ENCODE data around the gene HSPA1B.
"Not testable (repeated sequence)": the region's sequence is repeated elsewhere in the genome, so short reads cannot be mapped to it uniquely, and the experiment has no call there.

HSPA1B gene

DNA sequence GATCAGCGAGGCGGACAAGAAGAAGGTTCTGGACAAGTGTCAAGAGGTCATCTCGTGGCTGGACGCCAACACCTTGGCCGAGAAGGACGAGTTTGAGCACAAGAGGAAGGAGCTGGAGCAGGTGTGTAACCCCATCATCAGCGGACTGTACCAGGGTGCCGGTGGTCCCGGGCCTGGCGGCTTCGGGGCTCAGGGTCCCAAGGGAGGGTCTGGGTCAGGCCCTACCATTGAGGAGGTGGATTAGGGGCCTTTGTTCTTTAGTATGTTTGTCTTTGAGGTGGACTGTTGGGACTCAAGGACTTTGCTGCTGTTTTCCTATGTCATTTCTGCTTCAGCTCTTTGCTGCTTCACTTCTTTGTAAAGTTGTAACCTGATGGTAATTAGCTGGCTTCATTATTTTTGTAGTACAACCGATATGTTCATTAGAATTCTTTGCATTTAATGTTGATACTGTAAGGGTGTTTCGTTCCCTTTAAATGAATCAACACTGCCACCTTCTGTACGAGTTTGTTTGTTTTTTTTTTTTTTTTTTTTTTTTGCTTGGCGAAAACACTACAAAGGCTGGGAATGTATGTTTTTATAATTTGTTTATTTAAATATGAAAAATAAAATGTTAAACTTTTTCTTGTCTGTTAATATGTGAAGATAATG is 2.2 kb downstream of the HSPA1B start:
- peak; percentile 30 for DNase-seq (ENCODE audit: low read depth)

GRCh38 chr6:31830886-31831335 is 3.4 kb downstream of the HSPA1B start:
- DNase-seq (ENCODE audit: low read depth) = no peak

DNA sequence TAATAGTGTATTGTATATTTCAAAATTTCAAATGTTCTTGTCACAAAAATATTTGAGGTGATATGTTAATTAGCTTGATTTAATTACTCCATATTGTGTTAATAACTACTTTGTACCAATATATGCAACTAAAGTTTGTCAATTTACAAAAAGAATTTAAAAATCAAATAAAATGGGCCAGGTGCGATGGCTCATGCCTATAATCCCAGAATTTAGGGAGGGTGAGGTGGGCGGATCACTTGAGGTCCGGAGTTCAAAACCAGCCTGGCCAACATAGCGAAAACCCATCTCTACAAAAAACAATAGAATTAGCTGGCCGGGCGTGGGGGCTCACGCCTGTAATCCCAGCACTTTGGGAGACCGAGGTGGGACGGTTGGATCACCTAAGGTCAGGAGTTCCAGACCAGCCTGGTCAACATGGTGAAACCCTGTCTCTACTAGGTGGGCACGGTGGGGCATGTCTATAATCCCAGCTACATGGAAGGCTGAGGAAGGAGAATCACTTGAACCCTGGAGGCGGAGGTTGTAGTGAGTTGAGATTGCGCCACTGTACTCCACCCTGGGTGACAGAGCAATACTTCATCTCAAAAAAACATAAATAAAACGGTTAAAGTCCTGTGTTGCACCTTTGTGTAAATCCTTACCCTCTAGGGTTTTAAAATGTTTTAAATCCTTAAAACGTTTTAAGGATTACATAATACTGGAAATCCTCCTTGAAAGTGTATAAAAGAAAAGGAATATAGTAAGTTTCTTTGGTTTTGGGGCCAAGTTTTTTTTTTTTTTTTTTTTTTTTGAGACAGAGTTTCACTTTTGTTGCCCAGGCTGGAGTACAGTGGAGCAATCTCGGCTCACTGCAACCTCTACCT is 4.0 kb downstream of the HSPA1B start:
- DNase-seq (ENCODE audit: low read depth) = no peak

- DNase-seq (ENCODE audit: low read depth) = peak; percentile 71
These were observed 7.1 kb downstream of the HSPA1B start for GRCh38 chr6:31834367-31835250.

- no peak for DNase-seq (ENCODE audit: low read depth)
These were observed 8.5 kb downstream of the HSPA1B start for GRCh38 chr6:31836047-31836473.

- peak; percentile 30 for DNase-seq (ENCODE audit: low read depth)
These were observed 9.2 kb downstream of the HSPA1B start for GRCh38 chr6:31836474-31837368.

DNA sequence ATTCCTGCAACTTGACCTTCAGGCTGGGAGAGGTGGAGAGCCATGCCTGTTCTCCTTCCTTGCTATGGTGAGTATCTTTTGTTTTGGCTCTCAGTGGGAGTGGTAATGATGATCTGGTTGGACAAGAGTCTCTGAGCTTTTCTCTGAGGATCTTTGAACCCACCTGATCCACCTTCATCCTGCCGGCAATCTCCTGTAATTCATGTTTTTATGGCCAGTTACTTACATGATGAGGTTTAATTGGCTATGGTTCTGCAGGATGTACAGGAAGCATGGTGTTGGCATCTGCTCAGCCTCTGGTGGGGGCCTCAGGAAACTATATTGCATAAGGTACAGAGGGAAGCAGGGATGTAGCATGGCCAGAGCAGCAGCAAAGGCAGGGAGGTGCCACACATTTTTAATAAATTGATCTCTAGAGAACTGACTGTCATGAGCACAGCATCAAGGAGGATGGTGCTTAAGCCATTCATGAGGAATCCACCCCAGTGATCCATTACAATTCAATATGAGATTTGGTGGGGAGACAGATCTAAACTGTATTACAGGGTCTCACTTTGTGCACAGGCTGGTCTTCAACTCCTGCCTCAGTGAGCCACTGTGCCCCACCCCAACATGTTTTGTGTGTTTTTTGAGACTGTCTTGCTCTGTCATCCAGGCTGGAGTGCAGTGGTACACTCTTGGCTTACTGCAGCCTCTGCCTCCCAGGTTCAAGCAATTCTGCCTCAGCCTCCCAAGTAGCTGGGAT is 10.0 kb downstream of the HSPA1B start:
- DNase-seq (ENCODE audit: low read depth) = no peak

DNA sequence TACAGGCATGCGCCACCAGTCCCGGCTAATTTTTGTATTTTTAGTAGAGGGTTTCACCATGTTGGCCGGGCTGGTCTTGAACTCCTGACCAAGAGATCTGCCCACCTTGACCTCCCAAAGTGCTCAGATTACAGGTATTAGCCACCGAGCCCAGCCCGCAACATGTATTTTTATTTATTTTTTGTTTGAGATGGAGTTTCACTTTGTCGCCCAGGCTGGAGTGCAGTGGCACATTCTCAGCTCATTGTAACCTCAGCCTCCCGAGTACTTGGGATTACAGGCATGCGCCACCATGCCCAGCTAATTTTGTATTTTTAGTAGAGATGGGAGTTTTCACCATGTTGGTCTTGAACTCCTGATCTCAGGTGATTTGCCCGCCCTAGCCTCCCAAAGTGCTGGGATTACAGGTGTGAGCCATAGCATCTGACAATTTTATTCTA is 10.6 kb downstream of the HSPA1B start:
- DNase-seq (ENCODE audit: low read depth) = not testable (repeated sequence)

DNA sequence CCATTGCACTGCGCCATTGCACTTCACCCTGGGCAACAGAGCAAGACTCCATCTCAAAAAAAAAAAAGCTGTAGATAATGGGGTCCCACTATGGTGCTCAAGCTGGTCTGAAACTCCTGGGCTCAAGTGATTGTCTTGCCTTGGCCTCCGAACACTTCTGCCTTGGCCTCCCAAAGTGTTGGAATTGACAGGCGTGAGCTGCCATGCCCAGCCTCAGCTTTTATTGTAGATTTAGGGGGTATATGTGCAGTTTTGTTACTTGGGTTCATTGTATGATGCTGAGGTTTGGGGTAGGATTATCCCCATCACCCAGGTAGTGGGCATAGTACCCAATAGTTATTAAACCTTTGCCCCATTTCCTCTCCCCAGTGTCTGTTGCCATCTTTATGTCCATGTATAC is 11.4 kb downstream of the HSPA1B start:
- no peak for DNase-seq (ENCODE audit: low read depth)

- DNase-seq (ENCODE audit: low read depth) = not testable (repeated sequence)
These were observed 12.2 kb downstream of the HSPA1B start for GRCh38 chr6:31839779-31840126.

- no peak for DNase-seq (ENCODE audit: low read depth)
These were observed 14.5 kb downstream of the HSPA1B start for GRCh38 chr6:31842053-31842452.

- no peak for DNase-seq (ENCODE audit: low read depth)
These were observed 17.0 kb downstream of the HSPA1B start for GRCh38 chr6:31844507-31844906.

DNA sequence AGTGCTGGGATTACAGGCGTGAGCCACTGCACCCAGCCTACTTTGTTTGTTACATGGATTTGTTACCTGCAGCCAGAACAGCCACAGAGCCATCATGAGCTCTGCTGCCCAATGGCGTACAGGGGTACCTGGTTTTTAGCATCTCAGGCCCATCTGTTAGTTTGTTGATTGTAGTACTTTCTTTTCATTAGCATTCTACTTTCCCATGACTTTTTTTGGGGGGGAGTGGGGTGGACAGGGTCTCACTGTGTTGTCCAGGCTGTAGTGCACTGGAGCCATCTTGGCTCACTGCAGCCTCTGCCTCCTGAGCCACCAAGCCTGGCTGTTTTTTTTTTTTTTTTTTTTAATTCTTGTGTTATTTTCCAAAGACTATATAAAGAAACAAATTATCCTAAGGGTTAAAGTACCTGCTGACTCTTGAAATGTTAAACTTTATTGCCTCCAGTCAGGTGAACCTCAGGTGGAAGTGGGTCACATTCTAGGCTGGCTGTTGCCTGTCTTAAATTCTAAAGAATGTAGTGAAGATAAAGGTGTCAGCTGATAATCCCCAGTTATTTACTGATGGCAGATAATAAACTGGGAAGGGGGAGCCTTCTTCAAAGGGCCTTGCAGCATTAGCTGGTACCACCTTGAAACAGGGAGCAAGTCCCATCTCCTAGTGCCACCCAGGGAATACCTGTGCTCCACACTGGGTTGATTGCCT is 19.9 kb downstream of the HSPA1B start:
- DNase-seq (ENCODE audit: low read depth) = no peak

- no peak for DNase-seq (ENCODE audit: low read depth)
These were observed 23.4 kb downstream of the HSPA1B start for GRCh38 chr6:31850765-31851484.

DNA sequence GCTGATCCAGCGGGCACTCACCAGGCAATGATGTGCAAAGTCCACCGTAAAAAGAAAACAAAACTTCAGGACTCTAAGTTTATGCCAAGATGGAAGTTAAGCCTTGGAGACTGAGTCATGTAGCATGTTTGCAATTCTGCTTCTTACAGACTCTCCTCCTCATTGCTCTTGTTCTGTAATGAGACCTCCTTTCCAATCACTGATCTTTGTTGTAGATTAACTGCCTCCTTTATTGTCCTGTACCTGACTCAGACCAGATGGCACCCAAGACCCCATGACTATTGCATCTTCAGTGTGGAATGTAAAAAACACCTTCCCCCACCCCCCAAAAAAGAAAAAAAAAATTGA is 23.9 kb downstream of the HSPA1B start:
- no peak for DNase-seq (ENCODE audit: low read depth)

GRCh38 chr6:31851980-31852718 is 24.6 kb downstream of the HSPA1B start:
- not testable (repeated sequence) for DNase-seq (ENCODE audit: low read depth)

- not testable (repeated sequence) for DNase-seq (ENCODE audit: low read depth)
These were observed 30.2 kb downstream of the HSPA1B start for GRCh38 chr6:31857774-31858173.

GRCh38 chr6:31858707-31859106 is 31.2 kb downstream of the HSPA1B start:
- no peak for DNase-seq (ENCODE audit: low read depth)

DNA sequence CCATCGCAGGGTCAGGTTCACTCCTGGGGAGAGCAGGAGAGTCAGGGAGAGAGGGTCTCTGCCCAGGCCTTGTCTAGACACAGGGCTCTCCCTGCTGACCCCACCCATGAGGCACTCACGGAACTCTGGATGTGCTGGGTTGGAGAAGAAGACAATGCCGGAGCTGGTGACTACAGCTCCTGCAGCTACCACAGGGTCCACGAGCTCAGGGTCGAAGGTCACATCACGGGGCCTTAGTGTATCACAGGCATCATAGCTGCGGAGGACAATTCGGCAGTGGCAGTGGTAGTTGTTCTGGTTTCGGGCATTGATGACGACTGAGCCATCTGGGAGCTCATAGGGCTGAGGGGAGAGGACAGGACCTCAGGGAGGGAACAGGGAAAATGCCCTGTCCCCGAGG is 32.4 kb downstream of the HSPA1B start:
- no peak for DNase-seq (ENCODE audit: low read depth)

Measured in fibroblast of the conjunctiva (primary cell).